SK-N-SH (cell line): ENCODE results near the gene HTT. TPM values are rescaled to one million over a fixed set of nuclear protein-coding genes. Genes with fewer than 3 reads are reported as not detected.

Experiments used
- CTCF ChIA-PET: fragments of 300-600, 350-600 bp; formaldehyde crosslinking; extraction: SDS; loops from one replicate; lab custom pipeline; 2021; lab: Yijun Ruan, JAX
- POLR2A ChIA-PET: fragments of 350-600 bp; sonication (Branson Sonifier 250); formaldehyde crosslinking; extraction: SDS; loops from one replicate; lab custom pipeline; 2020; ENCODE audit warnings: antibody characterized with exemption, inconsistent platforms; lab: Yijun Ruan, JAX
- DNase-seq: peaks from one replicate; pipeline ENCODE4 v3.0.0; 2012
- H2AFZ ChIP-seq: fragments of 200-600 bp; sonication (generic); 2 replicates; pipeline ENCODE4 v1.8.1; 2016; ENCODE audit warnings: antibody characterized with exemption, mild to moderate bottlenecking, low read depth
- H3F3A ChIP-seq: fragments of 200-600 bp; sonication (generic); replicated peaks from 2 replicates; pipeline ENCODE3; 2016; ENCODE audit warnings: antibody characterized with exemption, mild to moderate bottlenecking; ENCODE audit not compliant: insufficient read depth
- H3K27ac ChIP-seq, 2 experiments: fragments of 200-500 bp in 1 of 2; fragments of 200-600 bp in 1 of 2; sonication (Bioruptor generic) in 1 of 2; sonication (generic), shearing (Covaris generic) in 1 of 2; 2 replicates each; pipeline versions ENCODE4 v1.5.1 to v1.6.1; 2014 to 2016; ENCODE audit warnings: low read depth in 2 of 2, inconsistent platforms in 1 of 2, low read length in 1 of 2, mild to moderate bottlenecking in 1 of 2, mixed read lengths in 1 of 2
- H3K27me3 ChIP-seq: fragments of 200-600 bp; sonication (generic), shearing (Covaris generic); 2 replicates; pipeline ENCODE4 v1.6.1; 2016; ENCODE audit warnings: mixed run types; ENCODE audit not compliant: insufficient read depth
- H3K36me3 ChIP-seq, 2 experiments: fragments of 200-500 bp in 1 of 2; fragments of 200-600 bp in 1 of 2; sonication (Bioruptor generic) in 1 of 2; sonication (generic) in 1 of 2; replicated peaks in 1 of 2; 2 replicates each; pipeline versions ENCODE3 to v1.5.1; 2014 to 2016; ENCODE audit warnings: low read length in 1 of 2, mild to moderate bottlenecking in 1 of 2; ENCODE audit not compliant: insufficient read depth in 2 of 2, control insufficient read depth in 1 of 2
- H3K4me1 ChIP-seq, 2 experiments: fragments of 200-500 bp in 1 of 2; fragments of 200-600 bp in 1 of 2; sonication (Bioruptor generic) in 1 of 2; sonication (generic), shearing (Covaris generic) in 1 of 2; 2 replicates each; pipeline versions ENCODE4 v1.5.1 to v1.6.1; 2014 to 2016; ENCODE audit warnings: low read depth in 1 of 2, low read length in 1 of 2, mixed run types in 1 of 2; ENCODE audit not compliant: insufficient read depth in 2 of 2, control insufficient read depth in 1 of 2
- H3K4me2 ChIP-seq: fragments of 200-600 bp; sonication (generic), shearing (Covaris generic); 2 replicates; pipeline ENCODE4 v1.6.1; 2017; ENCODE audit warnings: mixed run types
- H3K4me3 ChIP-seq, 2 experiments: fragments of 200-500 bp in 1 of 2; fragments of 200-600 bp in 1 of 2; sonication (Bioruptor generic) in 1 of 2; sonication (generic), shearing (Covaris generic) in 1 of 2; 2 replicates each; pipeline versions ENCODE4 v1.5.1 to v1.8.1; 2014 to 2016; ENCODE audit warnings: low read depth in 2 of 2, inconsistent platforms in 1 of 2, low read length in 1 of 2, mild to moderate bottlenecking in 1 of 2, mixed read lengths in 1 of 2, moderate library complexity in 1 of 2
- H3K79me2 ChIP-seq: fragments of 200-600 bp; sonication (generic); 2 replicates; pipeline ENCODE4 v1.8.1; 2017; ENCODE audit warnings: mild to moderate bottlenecking; ENCODE audit not compliant: insufficient read depth
- H3K9ac ChIP-seq: fragments of 200-600 bp; sonication (generic); 2 replicates; pipeline ENCODE4 v1.6.1; 2017; ENCODE audit warnings: mixed run types
- H3K9me2 ChIP-seq: fragments of 200-600 bp; sonication (generic); 2 replicates; pipeline ENCODE4 v1.6.1; 2017; ENCODE audit warnings: mixed run types
- H3K9me3 ChIP-seq: fragments of 200-600 bp; sonication (generic); 2 replicates; pipeline ENCODE4 v1.6.1; 2017; ENCODE audit warnings: mixed run types, mild to moderate bottlenecking, moderate library complexity
- H4K20me1 ChIP-seq: fragments of 200-600 bp; sonication (generic); 2 replicates; pipeline ENCODE4 v1.6.1; 2017; ENCODE audit warnings: mild to moderate bottlenecking, mixed run types; ENCODE audit not compliant: insufficient read depth
- CHD2 ChIP-seq: fragments of 150-350 bp; IDR thresholded peaks from 2 replicates; pipeline ENCODE4 v1.6.1; 2018; ENCODE audit warnings: low read length; ENCODE audit not compliant: partially characterized antibody
- EP300 ChIP-seq, 2 experiments: IDR thresholded peaks; 2 replicates each; pipeline versions ENCODE4 v1.4.0 to v1.6.1; 2012; ENCODE audit warnings: borderline replicate concordance in 1 of 2, low read depth in 1 of 2, low read length in 1 of 2
- FOXJ3 ChIP-seq: sonication (generic); formaldehyde crosslinking; IDR thresholded peaks from 2 replicates; pipeline ENCODE4 v1.5.1; 2020; ENCODE audit warnings: mild to moderate bottlenecking, missing genetic modification reagents
- JUND ChIP-seq: IDR thresholded peaks from 2 replicates; pipeline ENCODE4 v1.4.0; 2012
- MEF2A ChIP-seq: IDR thresholded peaks from 2 replicates; pipeline ENCODE4 v1.4.0; 2012; ENCODE audit warnings: low read depth, borderline replicate concordance
- MXI1 ChIP-seq: IDR thresholded peaks from 2 replicates; pipeline ENCODE4 v1.6.1; 2012; ENCODE audit warnings: mild to moderate bottlenecking, low read depth, low read length, improper control_type of control experiment
- NFIC ChIP-seq: IDR thresholded peaks from 2 replicates; pipeline ENCODE4 v1.4.0; 2012; ENCODE audit warnings: borderline replicate concordance
- PBX3 ChIP-seq: IDR thresholded peaks from 2 replicates; pipeline ENCODE4; 2012
- RAD21 ChIP-seq: IDR thresholded peaks from 2 replicates; pipeline ENCODE4 v1.6.1; 2012; ENCODE audit warnings: mild to moderate bottlenecking, low read length
- REST ChIP-seq: IDR thresholded peaks from 2 replicates; pipeline ENCODE4 v1.6.1; 2012; ENCODE audit warnings: mild to moderate bottlenecking, low read depth, low read length, moderate library complexity
- RFX5 ChIP-seq: IDR thresholded peaks from 2 replicates; pipeline ENCODE4 v1.6.1; 2012; ENCODE audit warnings: mild to moderate bottlenecking, improper control_type of control experiment, low read length
- SIN3A ChIP-seq: IDR thresholded peaks from 2 replicates; pipeline ENCODE4 v1.6.1; 2012; ENCODE audit warnings: low read depth, mild to moderate bottlenecking, low read length, moderate library complexity, borderline replicate concordance
- SMC3 ChIP-seq: IDR thresholded peaks from 2 replicates; pipeline ENCODE4 v1.6.1; 2012; ENCODE audit warnings: low read depth, low read length, improper control_type of control experiment
- TAF1 ChIP-seq: IDR thresholded peaks from 2 replicates; pipeline ENCODE4 v1.6.1; 2012; ENCODE audit warnings: low read depth, mild to moderate bottlenecking, low read length, moderate library complexity, borderline replicate concordance
- YY1 ChIP-seq: IDR thresholded peaks from 2 replicates; pipeline ENCODE4 v1.4.0; 2012; ENCODE audit warnings: low read depth, mild to moderate bottlenecking
- WGBS: methylation state at CpG from one replicate; pipeline ENCODE4 v1.1.6; 2017; ENCODE audit warnings: low lambda C conversion rate; 5-methylcytosine and 5-hydroxymethylcytosine counted together
- polyA plus RNA-seq, 3 experiments: library from polyadenylated mRNA; depleted of rRNA; stranded (reverse); fragments of >200 nt; gene quantifications; 2 replicates each; pipeline ENCODE4 v1.2.3, GENCODE V29; 2012
- TF ChIP-seq, protein P1 (sequence below): IDR thresholded peaks from 2 replicates; pipeline ENCODE4 v1.4.0; 2012; ENCODE audit warnings: low read depth, borderline replicate concordance
- TF ChIP-seq, protein P2 (sequence below): fragments of 150-350 bp; IDR thresholded peaks from 2 replicates; pipeline ENCODE4 v1.6.1; 2017; ENCODE audit warnings: antibody characterized with exemption, low read length, low read depth, borderline replicate concordance
- TF ChIP-seq, protein P3 (sequence below): IDR thresholded peaks from 2 replicates; pipeline ENCODE4 v1.4.0; 2012; ENCODE audit warnings: low read depth, borderline replicate concordance
- TF ChIP-seq, protein P4 (sequence below): fragments of 200-600 bp; sonication (generic); IDR thresholded peaks from 2 replicates; pipeline ENCODE4 v1.6.1; 2017; ENCODE audit warnings: antibody characterized with exemption, mild to moderate bottlenecking, moderate library complexity

HTT gene
- polyA plus RNA-seq, 1 of the 3 experiments (the other 2 are of a cell fraction) = 11.3 TPM

DNA sequence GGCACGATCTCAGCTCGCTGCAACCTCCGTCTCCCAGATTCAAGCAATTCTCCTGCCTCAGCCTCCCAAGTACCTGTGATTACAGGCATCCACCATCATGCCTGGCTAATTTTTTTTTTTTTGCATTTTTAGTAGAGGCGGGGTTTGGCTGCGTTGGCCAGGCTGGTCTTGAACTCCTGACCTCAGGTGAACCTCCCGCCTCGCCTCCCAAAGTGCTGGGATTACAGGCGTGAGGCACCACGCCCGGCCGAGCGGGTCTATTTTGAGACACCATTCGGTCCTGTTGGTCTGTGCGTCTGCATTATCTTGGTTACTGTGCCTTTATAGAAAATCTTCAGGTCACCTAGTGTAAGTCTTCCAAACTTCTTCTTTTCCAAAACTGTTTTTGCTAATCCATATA lies 196.7 kb downstream of the HTT start:
- H3K27me3 ChIP-seq = no peaks in the 10 kb centered on the region
- ChIA-PET POLR2A (no interaction called here), CTCF (no interaction called here)
- H3K79me2 ChIP-seq = no peaks in the 10 kb centered on the region
- no peak overlapping the region for H3K27ac ChIP-seq
- no peak overlapping the region for H2AFZ ChIP-seq
- H3K36me3 ChIP-seq = no peaks in the 10 kb centered on the region
- H3K9me3 ChIP-seq = peaks cover 3% of the 10 kb centered on the region; the same call in 1 of the 2 replicates
- 81% methylated on average over 14 of the region's 14 CpGs for WGBS
- no peaks in the 10 kb centered on the region for H3K9me2 ChIP-seq
- H3K4me1 ChIP-seq = no peaks in the 10 kb centered on the region
- H3K4me3 ChIP-seq = no peak overlapping the region
- H4K20me1 ChIP-seq = no peaks in the 10 kb centered on the region
- TF ChIP-seq, protein P1, sequence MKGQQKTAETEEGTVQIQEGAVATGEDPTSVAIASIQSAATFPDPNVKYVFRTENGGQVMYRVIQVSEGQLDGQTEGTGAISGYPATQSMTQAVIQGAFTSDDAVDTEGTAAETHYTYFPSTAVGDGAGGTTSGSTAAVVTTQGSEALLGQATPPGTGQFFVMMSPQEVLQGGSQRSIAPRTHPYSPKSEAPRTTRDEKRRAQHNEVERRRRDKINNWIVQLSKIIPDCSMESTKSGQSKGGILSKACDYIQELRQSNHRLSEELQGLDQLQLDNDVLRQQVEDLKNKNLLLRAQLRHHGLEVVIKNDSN = no peak
- TF ChIP-seq REST (no peak), CHD2 (no peak), MXI1 (no peak), MEF2A (no peak), TAF1 (no peak), JUND (no peak), SIN3A (no peak), EP300 (IDR thresholded peaks at IDR 0.05; ENCODE audit: borderline replicate concordance in 1 of 2, low read depth in 1 of 2, low read length in 1 of 2) (no peak), RFX5 (no peak), SMC3 (no peak), YY1 (no peak), NFIC (no peak), RAD21 (no peak), FOXJ3 (CRISPR knock-in tag) (no peak), PBX3 (no peak)
- TF ChIP-seq, protein P2, sequence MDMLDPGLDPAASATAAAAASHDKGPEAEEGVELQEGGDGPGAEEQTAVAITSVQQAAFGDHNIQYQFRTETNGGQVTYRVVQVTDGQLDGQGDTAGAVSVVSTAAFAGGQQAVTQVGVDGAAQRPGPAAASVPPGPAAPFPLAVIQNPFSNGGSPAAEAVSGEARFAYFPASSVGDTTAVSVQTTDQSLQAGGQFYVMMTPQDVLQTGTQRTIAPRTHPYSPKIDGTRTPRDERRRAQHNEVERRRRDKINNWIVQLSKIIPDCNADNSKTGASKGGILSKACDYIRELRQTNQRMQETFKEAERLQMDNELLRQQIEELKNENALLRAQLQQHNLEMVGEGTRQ = no peak
- TF ChIP-seq, protein P3, sequence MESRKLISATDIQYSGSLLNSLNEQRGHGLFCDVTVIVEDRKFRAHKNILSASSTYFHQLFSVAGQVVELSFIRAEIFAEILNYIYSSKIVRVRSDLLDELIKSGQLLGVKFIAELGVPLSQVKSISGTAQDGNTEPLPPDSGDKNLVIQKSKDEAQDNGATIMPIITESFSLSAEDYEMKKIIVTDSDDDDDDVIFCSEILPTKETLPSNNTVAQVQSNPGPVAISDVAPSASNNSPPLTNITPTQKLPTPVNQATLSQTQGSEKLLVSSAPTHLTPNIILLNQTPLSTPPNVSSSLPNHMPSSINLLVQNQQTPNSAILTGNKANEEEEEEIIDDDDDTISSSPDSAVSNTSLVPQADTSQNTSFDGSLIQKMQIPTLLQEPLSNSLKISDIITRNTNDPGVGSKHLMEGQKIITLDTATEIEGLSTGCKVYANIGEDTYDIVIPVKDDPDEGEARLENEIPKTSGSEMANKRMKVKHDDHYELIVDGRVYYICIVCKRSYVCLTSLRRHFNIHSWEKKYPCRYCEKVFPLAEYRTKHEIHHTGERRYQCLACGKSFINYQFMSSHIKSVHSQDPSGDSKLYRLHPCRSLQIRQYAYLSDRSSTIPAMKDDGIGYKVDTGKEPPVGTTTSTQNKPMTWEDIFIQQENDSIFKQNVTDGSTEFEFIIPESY = no peak
- TF ChIP-seq, protein P4, sequence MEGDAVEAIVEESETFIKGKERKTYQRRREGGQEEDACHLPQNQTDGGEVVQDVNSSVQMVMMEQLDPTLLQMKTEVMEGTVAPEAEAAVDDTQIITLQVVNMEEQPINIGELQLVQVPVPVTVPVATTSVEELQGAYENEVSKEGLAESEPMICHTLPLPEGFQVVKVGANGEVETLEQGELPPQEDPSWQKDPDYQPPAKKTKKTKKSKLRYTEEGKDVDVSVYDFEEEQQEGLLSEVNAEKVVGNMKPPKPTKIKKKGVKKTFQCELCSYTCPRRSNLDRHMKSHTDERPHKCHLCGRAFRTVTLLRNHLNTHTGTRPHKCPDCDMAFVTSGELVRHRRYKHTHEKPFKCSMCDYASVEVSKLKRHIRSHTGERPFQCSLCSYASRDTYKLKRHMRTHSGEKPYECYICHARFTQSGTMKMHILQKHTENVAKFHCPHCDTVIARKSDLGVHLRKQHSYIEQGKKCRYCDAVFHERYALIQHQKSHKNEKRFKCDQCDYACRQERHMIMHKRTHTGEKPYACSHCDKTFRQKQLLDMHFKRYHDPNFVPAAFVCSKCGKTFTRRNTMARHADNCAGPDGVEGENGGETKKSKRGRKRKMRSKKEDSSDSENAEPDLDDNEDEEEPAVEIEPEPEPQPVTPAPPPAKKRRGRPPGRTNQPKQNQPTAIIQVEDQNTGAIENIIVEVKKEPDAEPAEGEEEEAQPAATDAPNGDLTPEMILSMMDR = no peak
- no peak overlapping the region for H3K4me2 ChIP-seq
- H3K9ac ChIP-seq = no peak overlapping the region
- DNase-seq = no peak
- no peaks in the 10 kb centered on the region for H3F3A ChIP-seq
